SK-N-SH treated with all-trans-retinoic acid at 6 μM for 48 hours (cell line): ENCODE results near the gene TCL1A.

Source experiments
- ATAC-seq: fragments of 200-7000 bp; cut with Tn5 transposase; 3 replicates; pipeline ENCODE4 v1.9.1; 2020; ENCODE audit warnings: mild to moderate bottlenecking, moderate library complexity
- ARNTL ChIP-seq: fragments of 450-650 bp; formaldehyde crosslinking; IDR thresholded peaks from 2 replicates; pipeline ENCODE4 v1.5.0; 2020; ENCODE audit warnings: low read depth, mild to moderate bottlenecking, moderate library complexity, borderline replicate concordance
- BACH2 ChIP-seq: fragments of 250-450 bp; sonication (Bioruptor Pico); IDR thresholded peaks from 2 replicates; pipeline ENCODE4 v1.9.0; 2021; ENCODE audit warnings: mild to moderate bottlenecking, borderline replicate concordance
- CSDC2 ChIP-seq: fragments of 250-450 bp; sonication (Bioruptor Pico); IDR thresholded peaks from 2 replicates; pipeline ENCODE4 v1.5.0; 2020; ENCODE audit warnings: mild to moderate bottlenecking, moderate library complexity
- CSRNP3 ChIP-seq: fragments of 250-450 bp; sonication (Bioruptor Pico); IDR thresholded peaks from 2 replicates; pipeline ENCODE4 v1.5.1; 2021; ENCODE audit warnings: mild to moderate bottlenecking, moderate library complexity
- ESRRG ChIP-seq: fragments of 250-450 bp; sonication (Bioruptor Pico); IDR thresholded peaks from 2 replicates; pipeline ENCODE4 v1.6.1; 2021; ENCODE audit warnings: mild to moderate bottlenecking
- GLIS3 ChIP-seq: fragments of 250-450 bp; sonication (Bioruptor Pico); IDR thresholded peaks from 2 replicates; pipeline ENCODE4 v1.5.0; 2020; ENCODE audit warnings: mild to moderate bottlenecking, moderate library complexity
- OSR1 ChIP-seq: fragments of 250-450 bp; sonication (Bioruptor Pico); IDR thresholded peaks from 2 replicates; pipeline ENCODE4 v1.8.0; 2022; ENCODE audit warnings: moderate library complexity, mild to moderate bottlenecking, inconsistent platforms
- PPARA ChIP-seq: fragments of 250-450 bp; sonication (Bioruptor Pico); IDR thresholded peaks from 2 replicates; pipeline ENCODE4 v1.5.0; 2020; ENCODE audit warnings: mild to moderate bottlenecking, borderline replicate concordance
- RARB ChIP-seq: fragments of 250-450 bp; sonication (Bioruptor Pico); IDR thresholded peaks from 2 replicates; pipeline ENCODE4 v1.8.0; 2021; ENCODE audit warnings: mild to moderate bottlenecking, moderate library complexity
- SNAI2 ChIP-seq: fragments of 250-450 bp; sonication (Bioruptor Pico); IDR thresholded peaks from 2 replicates; pipeline ENCODE4 v1.5.0; 2020; ENCODE audit warnings: mild to moderate bottlenecking, moderate library complexity
- TCF4 ChIP-seq: fragments of 250-450 bp; sonication (Bioruptor Pico); IDR thresholded peaks from 2 replicates; pipeline ENCODE4 v1.8.0; 2021; ENCODE audit warnings: mild to moderate bottlenecking, moderate library complexity, borderline replicate concordance
- TOX ChIP-seq: fragments of 250-450 bp; sonication (Bioruptor Pico); IDR thresholded peaks from 2 replicates; pipeline ENCODE4 v1.8.0; 2021; ENCODE audit warnings: mild to moderate bottlenecking, moderate library complexity, borderline replicate concordance
- TSHZ2 ChIP-seq: fragments of 250-450 bp; sonication (Bioruptor Pico); IDR thresholded peaks from 2 replicates; pipeline ENCODE4 v1.5.0; 2020; ENCODE audit warnings: mild to moderate bottlenecking, moderate library complexity
- ZC3H10 ChIP-seq: fragments of 250-450 bp; sonication (Bioruptor Pico); IDR thresholded peaks from 2 replicates; pipeline ENCODE4 v1.5.1; 2021; ENCODE audit warnings: mild to moderate bottlenecking, moderate library complexity
- ZFP3 ChIP-seq: fragments of 250-450 bp; sonication (Bioruptor Pico); IDR thresholded peaks from 2 replicates; pipeline ENCODE4 v1.5.0; 2020; ENCODE audit warnings: mild to moderate bottlenecking, moderate library complexity
- ZFP30 ChIP-seq: fragments of 450-650 bp; formaldehyde crosslinking; IDR thresholded peaks from 2 replicates; pipeline ENCODE4 v1.5.0; 2022; ENCODE audit warnings: mild to moderate bottlenecking, moderate library complexity
- ZNF565 ChIP-seq: fragments of 450-650 bp; formaldehyde crosslinking; conservative IDR thresholded peaks from 2 replicates; pipeline ENCODE4 v1.5.0; 2020; ENCODE audit warnings: low read depth, mild to moderate bottlenecking, moderate library complexity
- ZNF70 ChIP-seq: fragments of 450-650 bp; formaldehyde crosslinking; IDR thresholded peaks from 2 replicates; pipeline ENCODE4 v1.5.0; 2020; ENCODE audit warnings: mild to moderate bottlenecking, moderate library complexity
- ZNF8 ChIP-seq: fragments of 450-650 bp; formaldehyde crosslinking; IDR thresholded peaks from 2 replicates; pipeline ENCODE4 v1.5.0; 2020; ENCODE audit warnings: mild to moderate bottlenecking, moderate library complexity
- TF ChIP-seq, protein P1 (sequence below): fragments of 250-450 bp; sonication (Bioruptor Pico); IDR thresholded peaks from 2 replicates; pipeline ENCODE4 v1.8.0; 2021; ENCODE audit warnings: low read depth, mild to moderate bottlenecking, moderate library complexity, borderline replicate concordance

Gene TCL1A

GRCh38 chr14:95695913-95696312, 18.0 kb downstream of the TCL1A start:
- TF ChIP-seq TCF4 (CRISPR knock-in tag) (no peak), CSRNP3 (CRISPR knock-in tag) (no peak), GLIS3 (CRISPR knock-in tag) (no peak), ZC3H10 (CRISPR knock-in tag) (no peak), SNAI2 (CRISPR knock-in tag) (no peak), ZNF70 (no peak), BACH2 (CRISPR knock-in tag) (no peak), TSHZ2 (CRISPR knock-in tag) (no peak), ZFP30 (CRISPR knock-in tag) (no peak), ZNF565 (no peak)
- ATAC-seq: no peak

- ATAC-seq: no peak
- TF ChIP-seq ZC3H10 (CRISPR knock-in tag) (no peak), ARNTL (CRISPR knock-in tag) (no peak), ZFP30 (CRISPR knock-in tag) (no peak), ZFP3 (CRISPR knock-in tag) (no peak), PPARA (CRISPR knock-in tag) (no peak), TSHZ2 (CRISPR knock-in tag) (no peak), OSR1 (no peak), ZNF8 (no peak), TCF4 (CRISPR knock-in tag) (no peak), CSDC2 (CRISPR knock-in tag) (no peak)
- TF ChIP-seq, all 23 proteins: peak for 0
Measured at GRCh38 chr14:95695051-95695450, 18.9 kb downstream of the TCL1A start.

- ATAC-seq: no peak
- TF ChIP-seq RARB (no peak), ESRRG (CRISPR knock-in tag) (no peak), ZC3H10 (CRISPR knock-in tag) (no peak), BACH2 (CRISPR knock-in tag) (no peak), PPARA (CRISPR knock-in tag) (no peak), ZFP3 (CRISPR knock-in tag) (no peak), TCF4 (CRISPR knock-in tag) (no peak), TOX (CRISPR knock-in tag) (no peak), ZNF70 (no peak), SNAI2 (CRISPR knock-in tag) (no peak), CSDC2 (CRISPR knock-in tag) (no peak), ZNF8 (no peak), OSR1 (no peak), ZFP30 (CRISPR knock-in tag) (no peak), ARNTL (CRISPR knock-in tag) (no peak), ZNF565 (no peak)
- TF ChIP-seq, protein P1, sequence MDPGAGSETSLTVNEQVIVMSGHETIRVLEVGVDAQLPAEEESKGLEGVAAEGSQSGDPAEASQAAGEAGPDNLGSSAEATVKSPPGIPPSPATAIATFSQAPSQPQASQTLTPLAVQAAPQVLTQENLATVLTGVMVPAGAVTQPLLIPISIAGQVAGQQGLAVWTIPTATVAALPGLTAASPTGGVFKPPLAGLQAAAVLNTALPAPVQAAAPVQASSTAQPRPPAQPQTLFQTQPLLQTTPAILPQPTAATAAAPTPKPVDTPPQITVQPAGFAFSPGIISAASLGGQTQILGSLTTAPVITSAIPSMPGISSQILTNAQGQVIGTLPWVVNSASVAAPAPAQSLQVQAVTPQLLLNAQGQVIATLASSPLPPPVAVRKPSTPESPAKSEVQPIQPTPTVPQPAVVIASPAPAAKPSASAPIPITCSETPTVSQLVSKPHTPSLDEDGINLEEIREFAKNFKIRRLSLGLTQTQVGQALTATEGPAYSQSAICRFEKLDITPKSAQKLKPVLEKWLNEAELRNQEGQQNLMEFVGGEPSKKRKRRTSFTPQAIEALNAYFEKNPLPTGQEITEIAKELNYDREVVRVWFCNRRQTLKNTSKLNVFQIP (CRISPR knock-in tag): no peak
Measured at GRCh38 chr14:95692109-95692508, 21.8 kb downstream of the TCL1A start.
